ENCODE results near the gene RHOC. TPM values are rescaled to one million over a fixed set of nuclear protein-coding genes. Genes with fewer than 3 reads are reported as not detected.

Gene RHOC
- polyA plus RNA-seq, 10 donors: 256 to 336 (median 299) TPM

GRCh38 chr1:112687785-112688496, 19.0 kb downstream of the RHOC start:
- no peak for DNase-seq

DNA sequence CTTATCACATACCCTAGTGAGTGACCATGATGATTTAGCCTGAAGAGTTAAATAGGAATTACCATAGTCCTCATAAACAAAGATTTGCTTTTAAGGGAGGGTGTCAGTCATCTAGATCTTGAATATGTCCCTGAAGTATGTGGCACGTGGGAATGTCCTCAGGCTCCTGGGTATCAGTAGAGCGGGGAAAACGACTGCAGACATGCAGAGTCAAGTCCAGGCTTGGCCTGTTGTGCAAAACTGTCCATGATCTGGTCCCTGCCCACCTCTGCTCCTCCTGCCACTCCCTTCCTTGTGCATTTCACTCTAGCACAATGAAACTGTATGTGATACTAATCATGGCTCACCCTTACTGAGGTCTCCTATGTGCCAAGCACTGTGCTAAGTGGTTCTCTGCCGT, 19.6 kb downstream of the RHOC start:
- DNase-seq: no peak

DNA sequence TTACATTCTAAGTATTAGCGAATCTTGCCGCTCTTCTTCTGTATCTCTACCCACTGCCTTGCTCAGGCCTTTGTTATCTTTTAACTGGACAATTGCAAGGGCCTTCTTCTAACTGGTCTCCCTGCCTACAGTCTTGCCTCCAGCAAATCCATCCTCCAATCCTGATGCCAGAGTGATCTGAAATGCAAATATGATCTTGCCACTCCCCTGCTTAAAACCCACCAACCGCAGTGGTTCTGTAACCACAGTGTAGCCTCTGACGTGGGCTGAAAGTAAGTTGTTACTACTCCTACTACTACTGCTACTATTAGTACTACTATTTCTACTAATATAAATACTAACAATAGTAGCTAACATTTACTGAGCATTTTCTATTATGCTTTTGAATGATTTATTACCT, 20.1 kb downstream of the RHOC start:
- no peak for DNase-seq

GRCh38 chr1:112686417-112686816, 20.5 kb downstream of the RHOC start:
- no peak for DNase-seq

DNA sequence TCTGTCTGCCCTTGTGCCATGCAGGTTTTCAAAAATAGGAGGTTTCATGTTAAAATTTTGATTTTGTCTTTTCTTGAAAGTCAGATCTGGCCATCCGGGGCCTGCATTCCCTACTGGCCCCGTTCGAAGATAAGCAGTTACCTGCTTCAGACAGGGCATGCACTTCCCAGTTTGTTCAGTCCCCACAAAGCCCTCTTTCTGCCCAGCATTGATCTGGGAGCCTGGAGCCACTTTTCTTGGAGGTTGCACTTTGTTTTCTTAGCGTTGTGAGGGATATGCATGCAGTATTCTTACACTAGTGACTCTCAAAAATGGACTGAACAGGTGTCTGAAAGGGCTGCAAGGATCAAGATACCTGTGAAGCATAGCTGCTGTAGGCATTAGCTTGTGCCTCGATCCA, 21.0 kb downstream of the RHOC start:
- DNase-seq: no peak

DNA sequence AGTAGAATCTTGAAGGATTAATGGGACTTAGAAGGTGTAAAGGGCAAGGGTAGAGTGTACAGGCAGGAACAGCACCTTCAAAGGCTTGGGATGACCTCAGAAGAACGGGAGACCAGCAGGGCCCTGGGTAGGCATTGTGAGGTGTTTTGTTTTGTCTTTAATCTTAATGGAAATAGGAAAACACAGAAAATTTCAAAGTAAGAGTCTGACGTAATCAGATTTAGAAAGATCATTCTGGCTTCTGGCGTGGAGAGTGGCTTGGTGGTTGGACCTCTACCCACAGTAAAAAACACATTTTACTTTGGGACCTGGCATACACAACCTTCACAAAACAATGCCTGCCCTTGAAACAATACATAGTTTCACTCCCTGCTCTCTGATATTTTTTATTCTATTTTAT, 28.3 kb downstream of the RHOC start:
- DNase-seq: no peak

- no peak for DNase-seq
These were observed 29.4 kb downstream of the RHOC start for GRCh38 chr1:112677501-112677900.

GRCh38 chr1:112676543-112676942, 30.4 kb downstream of the RHOC start:
- no peak for DNase-seq

DNA sequence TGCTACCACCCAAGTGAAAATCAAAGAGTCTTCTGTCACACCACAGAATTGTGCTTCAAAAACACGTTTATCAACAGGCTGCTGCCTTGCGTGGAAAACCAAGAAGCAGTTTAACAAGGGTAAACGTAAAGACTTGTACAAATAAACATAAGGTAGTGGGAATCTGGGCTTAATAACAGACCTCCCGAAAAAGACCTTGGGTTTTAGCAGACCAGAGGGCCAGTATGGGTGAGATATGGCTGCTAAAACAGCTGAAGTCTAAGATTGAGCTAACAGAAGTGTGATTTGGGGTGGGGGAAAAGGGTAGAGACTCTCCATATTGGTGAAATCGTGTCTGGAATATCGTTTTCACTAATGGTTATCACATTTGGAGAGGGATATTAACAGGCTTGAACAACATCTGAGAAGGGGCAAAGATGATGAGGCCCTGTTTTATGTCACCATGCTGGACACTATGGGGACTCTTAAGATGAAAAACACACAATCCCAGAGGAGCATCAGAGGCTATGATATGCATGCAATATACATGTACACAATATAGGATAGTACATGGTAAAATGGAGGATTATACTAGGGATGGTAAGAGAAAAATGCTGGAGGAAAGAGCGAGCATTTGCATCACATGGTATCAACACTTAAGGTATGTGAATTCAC, 31.1 kb downstream of the RHOC start:
- DNase-seq: no peak

GRCh38 chr1:112674986-112675727, 31.8 kb downstream of the RHOC start:
- DNase-seq: peak; percentile 33 to 84 (median 68)

- DNase-seq: peak; percentile 75 to 92 (median 76)
These were observed 32.4 kb downstream of the RHOC start, which contains the start of gene MOV10 for GRCh38 chr1:112674440-112674985. Gene MOV10, plus strand, starts transcription at chr1:112674659. Its CDS starts 254 bp downstream, at chr1:112674913.

DNA sequence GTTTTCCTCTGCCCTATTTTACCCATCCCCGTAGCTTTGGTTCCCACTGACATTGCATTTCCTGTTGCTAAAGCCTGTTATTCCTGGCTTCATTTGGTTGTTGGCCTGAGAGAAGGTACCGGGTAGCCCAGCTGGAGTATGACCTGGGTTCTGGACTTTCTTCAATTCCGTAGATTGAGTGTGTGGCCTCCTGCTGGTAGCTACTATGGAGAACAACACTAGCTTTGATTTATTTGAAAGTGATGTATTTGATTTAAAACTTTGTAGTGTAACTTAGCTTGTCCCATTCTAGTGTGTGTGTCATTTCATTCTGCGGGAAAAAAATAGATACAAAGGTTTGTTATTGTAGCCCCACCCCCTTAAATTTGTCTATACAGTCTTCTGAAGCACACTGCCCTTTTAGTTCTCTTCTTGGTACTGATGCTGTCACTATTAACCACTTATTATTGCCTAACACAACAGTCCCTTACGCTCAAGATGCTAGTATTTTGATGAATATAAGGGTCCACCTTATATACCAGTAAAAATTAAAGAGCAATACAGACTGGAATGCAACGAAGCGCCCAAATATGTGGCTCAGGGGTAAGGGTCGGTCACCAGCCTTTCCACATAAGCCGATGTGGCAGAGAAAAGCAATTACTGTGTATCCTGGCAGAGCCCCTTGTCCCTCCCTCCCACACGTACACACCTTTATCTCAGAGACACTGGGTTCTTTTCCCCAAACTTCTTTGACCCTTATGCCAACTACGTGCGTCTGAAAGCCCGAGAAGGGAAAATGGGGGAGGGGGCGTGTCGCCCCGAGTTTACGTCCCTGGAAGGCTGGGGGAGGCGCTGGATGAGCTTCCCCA, 33.1 kb downstream of the RHOC start:
- peak; percentile 30 to 73 (median 53) for DNase-seq

- no peak for DNase-seq
These were observed 34.1 kb downstream of the RHOC start for GRCh38 chr1:112672842-112673241.

- DNase-seq: no peak
These were observed 34.9 kb downstream of the RHOC start for GRCh38 chr1:112672009-112672408.

DNA sequence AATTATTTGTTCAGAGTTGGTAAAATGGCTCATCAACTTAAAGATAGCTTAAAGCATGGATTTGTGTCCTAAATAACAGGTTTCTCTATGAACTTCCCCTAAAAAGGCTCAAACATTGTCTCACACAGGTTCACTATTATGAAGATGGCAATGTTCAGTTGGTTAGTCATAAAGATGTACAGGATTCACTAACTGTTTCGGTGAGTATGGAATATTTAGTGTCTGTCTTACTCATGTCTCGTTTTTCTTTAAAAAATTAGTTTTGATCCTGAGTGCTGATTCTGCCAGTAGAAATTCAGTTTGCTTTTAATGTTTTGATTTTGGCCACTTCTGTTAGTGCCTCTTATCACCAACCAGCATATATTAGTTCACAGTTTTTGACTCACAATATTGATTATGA, 40.0 kb downstream of the RHOC start:
- DNase-seq: no peak

DNA sequence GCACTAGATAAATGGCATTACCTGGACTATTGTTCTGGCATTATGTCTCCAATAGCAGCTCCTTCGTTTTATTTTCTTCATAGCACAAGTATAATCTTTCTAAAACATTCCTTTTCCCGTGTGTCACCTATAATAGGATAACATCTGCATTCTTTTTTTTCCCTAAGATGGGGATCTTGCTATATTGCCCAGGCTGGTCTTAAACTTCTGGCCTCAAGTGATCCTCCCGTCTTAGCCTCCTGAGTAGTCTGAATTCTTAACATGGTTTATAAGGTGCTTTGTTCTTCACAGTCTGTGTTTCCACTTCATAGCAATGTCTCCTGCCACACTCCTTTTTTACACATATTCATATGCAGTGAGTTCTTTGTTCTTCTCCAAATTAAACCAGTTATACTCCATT, 41.1 kb downstream of the RHOC start:
- no peak for DNase-seq

GRCh38 chr1:112651205-112651604, 55.7 kb downstream of the RHOC start:
- DNase-seq: no peak
